OCI-LY3 (cell line): ENCODE measurements around the gene MYL6B.

Experiments used
- EZH2phosphoT487 ChIP-seq: fragments of 200-600 bp; shearing (Covaris generic); IDR thresholded peaks from 2 replicates; pipeline ENCODE4 v1.6.1; 2018; ENCODE audit warnings: antibody characterized with exemption, mixed run types, low read depth
- TF ChIP-seq, protein P1 (sequence below): fragments of 200-600, 300-600 bp; sonication (generic); IDR thresholded peaks from 2 replicates; pipeline ENCODE4 v1.5.1; 2014; ENCODE audit warnings: antibody characterized with exemption, low read length, low read depth

DNA sequence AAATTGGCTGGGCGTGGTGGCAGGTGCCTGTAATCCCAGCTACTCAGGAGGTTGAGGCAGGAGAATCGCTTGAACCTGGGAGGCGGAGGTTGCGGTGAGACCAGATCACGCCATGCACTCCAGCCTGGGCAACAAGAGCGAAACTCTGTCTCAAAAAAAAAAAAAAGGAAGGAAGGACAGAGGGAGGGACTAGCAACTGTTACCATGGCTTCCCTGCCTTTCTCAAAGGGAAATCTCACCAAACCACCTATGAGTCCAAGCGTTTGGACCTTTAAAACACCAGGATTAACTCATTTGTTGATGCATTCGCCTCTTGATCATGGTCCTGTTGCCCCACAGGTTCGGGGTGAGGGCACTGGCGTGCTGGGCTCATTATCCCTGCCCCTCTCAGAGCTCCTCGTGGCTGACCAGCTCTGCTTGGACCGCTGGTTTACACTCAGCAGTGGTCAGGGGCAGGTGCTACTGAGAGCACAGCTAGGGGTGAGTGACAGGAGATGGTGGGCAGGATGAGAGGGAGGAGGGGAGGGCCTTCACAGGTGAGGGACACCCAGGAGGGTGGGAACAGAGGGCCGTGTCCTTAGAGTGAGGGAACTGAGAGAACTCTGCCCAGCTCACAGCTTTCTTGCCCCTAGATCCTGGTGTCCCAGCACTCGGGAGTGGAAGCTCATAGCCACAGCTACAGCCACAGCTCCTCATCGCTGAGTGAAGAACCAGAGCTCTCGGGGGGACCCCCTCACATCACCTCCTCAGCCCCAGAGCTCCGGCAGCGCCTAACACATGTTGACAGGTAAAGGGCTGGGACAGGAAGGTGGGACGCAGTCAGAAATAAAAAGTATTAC is 10.2 kb upstream of the MYL6B start:
- TF ChIP-seq, protein P1, sequence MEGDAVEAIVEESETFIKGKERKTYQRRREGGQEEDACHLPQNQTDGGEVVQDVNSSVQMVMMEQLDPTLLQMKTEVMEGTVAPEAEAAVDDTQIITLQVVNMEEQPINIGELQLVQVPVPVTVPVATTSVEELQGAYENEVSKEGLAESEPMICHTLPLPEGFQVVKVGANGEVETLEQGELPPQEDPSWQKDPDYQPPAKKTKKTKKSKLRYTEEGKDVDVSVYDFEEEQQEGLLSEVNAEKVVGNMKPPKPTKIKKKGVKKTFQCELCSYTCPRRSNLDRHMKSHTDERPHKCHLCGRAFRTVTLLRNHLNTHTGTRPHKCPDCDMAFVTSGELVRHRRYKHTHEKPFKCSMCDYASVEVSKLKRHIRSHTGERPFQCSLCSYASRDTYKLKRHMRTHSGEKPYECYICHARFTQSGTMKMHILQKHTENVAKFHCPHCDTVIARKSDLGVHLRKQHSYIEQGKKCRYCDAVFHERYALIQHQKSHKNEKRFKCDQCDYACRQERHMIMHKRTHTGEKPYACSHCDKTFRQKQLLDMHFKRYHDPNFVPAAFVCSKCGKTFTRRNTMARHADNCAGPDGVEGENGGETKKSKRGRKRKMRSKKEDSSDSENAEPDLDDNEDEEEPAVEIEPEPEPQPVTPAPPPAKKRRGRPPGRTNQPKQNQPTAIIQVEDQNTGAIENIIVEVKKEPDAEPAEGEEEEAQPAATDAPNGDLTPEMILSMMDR: no peak
- no peak for TF ChIP-seq EZH2phosphoT487
